GM21825 (cell line): ENCODE measurements around the gene CCDC192.

ENCODE experiments used
- ATAC-seq: cut with Tn5 transposase; IDR thresholded peaks from one replicate; pipeline ENCODE4 v1.9.1; 2021; ENCODE audit warnings: mild to moderate bottlenecking, moderate library complexity; ENCODE audit not compliant: unreplicated experiment

Gene CCDC192

DNA sequence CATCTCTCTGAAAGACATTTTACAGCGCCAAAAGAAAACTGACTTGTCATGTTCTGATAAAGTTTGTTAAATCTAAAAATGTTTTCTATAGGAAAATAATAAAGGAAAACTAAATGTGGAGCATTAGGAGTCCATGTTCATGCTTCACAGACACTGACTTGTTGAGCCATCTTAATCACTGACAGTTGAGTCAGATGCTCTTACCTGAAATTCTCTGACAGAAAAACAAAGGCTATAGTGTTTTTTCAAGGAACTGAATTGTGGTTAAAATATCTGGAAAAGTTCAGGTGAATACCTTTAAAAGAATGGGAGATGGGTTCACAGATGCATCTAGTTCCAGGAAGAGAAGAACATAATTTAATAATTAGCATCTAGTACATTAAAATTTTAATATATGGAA, 266.9 kb downstream of the CCDC192 start:
- no peak for ATAC-seq

DNA sequence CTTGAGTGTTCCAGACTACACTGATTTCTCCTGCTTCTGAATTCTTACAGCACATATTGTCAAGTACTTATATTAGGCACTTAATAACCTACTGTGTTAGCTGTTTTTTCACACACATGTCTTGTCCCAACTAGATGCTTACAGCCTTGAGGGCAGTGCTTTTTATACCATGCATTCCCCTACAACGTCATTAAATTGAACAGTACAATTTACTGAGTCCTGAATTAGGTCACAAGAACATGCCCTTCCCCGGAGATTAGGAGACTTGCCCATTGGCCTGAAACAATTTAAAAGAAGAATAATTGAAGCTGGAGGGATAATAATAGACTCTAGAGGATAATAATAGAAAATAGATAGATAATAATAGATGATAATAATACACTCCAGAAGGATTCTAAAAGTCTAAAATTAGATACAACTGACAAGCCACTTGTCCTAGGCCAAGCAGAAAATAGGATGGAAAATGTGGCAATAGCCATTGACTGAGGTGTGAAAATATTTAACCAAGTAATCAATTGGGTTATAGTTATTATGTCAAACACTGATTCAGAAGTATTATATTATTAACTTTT, 267.7 kb downstream of the CCDC192 start:
- ATAC-seq = no peak

- ATAC-seq = no peak
Measured at GRCh38 chr5:127975961-127976360, 272.8 kb downstream of the CCDC192 start.

DNA sequence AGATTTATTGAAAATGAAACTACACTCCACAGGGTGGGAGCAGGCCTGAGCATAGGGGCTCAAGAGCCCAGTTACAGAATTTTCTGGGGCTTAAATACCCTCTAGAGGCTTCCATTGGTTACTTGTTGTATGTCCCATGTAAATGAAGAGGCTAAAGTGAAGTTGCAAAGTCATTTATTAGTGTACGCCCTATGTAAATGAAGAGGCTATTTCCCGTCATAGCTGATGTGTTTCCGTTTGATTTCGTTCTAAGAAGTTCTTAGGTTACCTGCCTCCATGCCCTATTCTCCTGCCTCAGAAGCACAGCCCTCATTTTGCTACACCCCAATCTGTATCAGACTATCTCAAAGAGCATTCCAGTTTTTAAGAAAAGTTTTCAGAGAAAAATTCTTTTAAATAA, 273.3 kb downstream of the CCDC192 start:
- no peak for ATAC-seq

DNA sequence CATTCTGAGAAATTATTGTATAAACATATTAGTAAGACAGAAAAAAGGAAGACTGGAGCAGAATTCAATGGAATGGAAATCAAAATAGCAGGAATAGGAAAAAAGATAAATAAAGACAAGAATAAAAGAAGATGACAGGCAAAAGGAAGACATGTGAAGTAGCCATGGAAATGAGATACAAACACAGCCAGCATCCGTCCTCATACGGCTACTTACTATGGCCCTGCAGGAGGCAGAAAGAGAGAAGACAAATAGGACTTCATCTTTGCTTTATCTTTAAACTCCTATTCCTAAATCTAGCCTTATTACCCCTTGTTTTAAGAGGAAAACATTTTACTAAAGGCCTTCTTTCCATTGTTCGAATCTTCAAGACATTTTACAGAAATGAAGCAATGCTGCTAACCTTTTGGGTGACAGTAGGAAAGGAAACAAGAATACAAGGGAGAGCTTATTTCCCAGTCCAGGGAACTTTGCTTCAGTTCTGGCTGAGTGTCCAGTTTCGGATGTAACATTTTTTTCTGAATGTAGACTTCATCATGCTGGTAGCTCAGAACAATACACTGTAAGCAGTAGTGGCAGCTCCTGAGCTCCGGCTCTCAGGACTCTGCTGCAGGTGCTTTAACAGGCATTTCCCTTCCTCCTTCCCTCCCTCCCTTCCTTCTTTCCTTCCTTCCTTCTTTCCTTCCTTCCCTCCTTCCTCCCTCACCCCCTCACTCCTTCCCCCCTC, 274.0 kb downstream of the CCDC192 start:
- ATAC-seq = no peak

DNA sequence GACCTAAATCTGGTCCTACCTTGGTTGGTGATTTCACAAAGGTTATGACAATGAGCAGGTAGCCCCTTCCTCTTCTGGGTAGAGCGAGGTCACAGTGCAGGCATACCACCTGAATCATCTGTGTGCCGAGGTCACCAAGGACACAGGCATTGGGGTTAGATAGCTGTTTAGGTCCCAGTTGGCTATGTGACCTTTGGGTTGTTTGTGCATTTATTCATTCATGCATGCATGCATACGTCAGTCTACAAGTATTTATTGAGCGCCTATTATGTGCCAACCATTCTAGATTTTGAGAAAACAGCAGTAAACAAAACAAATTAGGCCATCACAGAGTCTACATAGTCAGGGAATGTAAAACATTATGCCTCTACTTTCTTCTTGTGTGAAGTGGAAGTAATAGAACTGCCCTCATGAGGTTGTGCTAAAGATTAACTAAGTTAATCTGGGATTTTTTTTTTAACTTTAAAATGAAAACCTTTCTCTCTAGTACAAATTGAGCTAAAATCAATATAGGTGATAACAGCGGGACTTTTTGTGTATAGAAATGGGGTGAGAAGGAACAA, 275.6 kb downstream of the CCDC192 start:
- ATAC-seq = no peak

DNA sequence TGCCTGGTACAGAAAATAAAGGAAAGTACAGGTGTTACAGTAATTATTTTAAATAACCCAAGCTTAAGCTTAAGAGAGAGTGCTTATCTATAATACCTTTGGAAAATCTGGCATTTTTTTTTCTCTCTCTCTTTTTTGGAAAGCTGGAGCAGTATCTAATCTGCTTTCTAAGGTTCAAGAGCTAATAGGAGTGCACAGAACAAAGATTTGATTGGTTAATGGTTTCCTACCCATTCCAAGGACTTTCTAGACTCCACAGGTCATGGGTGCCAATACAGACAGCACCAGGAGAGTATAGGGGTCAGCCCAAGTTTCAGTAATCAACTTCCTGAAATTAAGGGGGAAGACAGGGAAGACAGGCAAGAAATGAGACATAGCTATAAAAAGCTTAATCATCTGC, 276.3 kb downstream of the CCDC192 start:
- ATAC-seq = no peak

DNA sequence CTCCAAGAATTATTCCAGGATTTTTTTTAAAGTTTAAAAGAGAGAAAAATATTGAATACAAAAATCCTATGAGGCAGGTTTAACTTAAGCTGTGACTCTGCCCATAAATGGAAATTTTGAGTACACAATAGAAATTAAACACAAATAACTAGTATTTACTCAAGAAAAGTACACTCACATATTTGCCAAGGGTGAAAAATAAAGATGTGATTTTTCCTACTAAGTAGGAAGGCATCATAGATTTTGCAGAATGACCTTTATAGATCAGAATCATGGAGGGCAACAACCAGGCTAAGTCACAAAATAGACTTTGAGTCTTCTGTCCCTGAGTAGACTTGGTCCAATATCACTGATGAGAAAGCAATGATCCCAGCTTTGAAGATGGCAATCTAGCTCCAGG, 277.7 kb downstream of the CCDC192 start:
- ATAC-seq = no peak

GRCh38 chr5:127981498-127981897, 278.3 kb downstream of the CCDC192 start:
- ATAC-seq = no peak

GRCh38 chr5:127985811-127986325, 282.7 kb downstream of the CCDC192 start:
- ATAC-seq = no peak

- ATAC-seq = no peak
Measured at GRCh38 chr5:127987354-127988145, 284.4 kb downstream of the CCDC192 start.

DNA sequence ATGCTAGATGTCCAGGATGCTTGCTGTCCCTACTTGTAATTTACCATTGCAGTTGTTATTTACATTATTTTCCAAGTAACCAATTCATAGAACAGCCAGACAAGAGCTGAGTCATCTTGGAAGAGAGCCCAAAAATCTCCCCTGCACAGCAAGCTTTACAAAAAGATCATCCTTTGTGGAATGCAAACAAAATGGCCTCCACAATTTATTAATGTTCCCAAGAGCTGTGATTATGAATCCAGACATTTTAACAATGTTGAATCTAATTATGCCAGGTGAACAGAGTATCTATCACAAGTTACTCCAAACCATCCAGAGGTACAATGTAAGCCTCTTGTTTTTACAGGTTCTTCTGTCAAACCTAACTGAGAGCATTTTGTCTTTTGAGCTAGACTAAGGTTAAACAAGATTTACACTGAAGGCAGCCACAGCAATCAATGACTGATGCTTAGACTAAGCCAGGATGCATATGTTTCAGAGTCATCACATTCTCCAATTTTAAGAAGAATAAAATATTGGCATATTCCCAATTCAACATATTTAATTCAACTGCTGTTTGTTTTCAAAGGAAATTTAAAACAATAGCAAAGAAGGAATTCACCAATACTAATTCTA, 285.1 kb downstream of the CCDC192 start:
- ATAC-seq = no peak
